Measurements from ENCODE around the gene FHDC1.

DNA sequence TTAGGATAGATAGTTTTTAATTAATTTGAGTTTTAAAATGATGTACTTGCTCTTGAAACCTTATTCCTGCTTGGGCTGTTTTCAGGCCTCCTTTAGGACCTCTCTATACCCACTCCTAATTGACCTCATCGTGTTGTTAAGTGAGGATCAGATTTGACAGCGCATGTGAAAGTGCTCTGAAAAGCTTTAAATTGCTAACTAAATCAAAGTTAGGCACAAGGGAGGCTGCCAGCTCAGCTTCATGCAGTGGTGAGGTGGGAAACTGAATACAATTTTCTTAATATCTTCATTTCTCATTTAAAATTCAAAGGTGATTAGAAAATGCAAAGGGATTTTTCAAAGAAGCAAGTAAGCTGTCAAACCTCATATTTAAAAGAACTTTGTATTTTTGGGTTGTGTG is 20.0 kb downstream of the FHDC1 start:
- no peak for TF ChIP-seq EZH2 (IDR thresholded peaks at IDR 0.05; ENCODE audit: borderline replicate concordance, low read length)
- TF ChIP-seq, protein P1, sequence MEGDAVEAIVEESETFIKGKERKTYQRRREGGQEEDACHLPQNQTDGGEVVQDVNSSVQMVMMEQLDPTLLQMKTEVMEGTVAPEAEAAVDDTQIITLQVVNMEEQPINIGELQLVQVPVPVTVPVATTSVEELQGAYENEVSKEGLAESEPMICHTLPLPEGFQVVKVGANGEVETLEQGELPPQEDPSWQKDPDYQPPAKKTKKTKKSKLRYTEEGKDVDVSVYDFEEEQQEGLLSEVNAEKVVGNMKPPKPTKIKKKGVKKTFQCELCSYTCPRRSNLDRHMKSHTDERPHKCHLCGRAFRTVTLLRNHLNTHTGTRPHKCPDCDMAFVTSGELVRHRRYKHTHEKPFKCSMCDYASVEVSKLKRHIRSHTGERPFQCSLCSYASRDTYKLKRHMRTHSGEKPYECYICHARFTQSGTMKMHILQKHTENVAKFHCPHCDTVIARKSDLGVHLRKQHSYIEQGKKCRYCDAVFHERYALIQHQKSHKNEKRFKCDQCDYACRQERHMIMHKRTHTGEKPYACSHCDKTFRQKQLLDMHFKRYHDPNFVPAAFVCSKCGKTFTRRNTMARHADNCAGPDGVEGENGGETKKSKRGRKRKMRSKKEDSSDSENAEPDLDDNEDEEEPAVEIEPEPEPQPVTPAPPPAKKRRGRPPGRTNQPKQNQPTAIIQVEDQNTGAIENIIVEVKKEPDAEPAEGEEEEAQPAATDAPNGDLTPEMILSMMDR (IDR thresholded peaks at IDR 0.05; ENCODE audit: low read length): no peak

Data from OCI-LY1 (cell line).